ENCODE results near the gene PCNX1.
"Not testable (repeated sequence)": the region's sequence is repeated elsewhere in the genome, so short reads cannot be mapped to it uniquely, and the experiment has no call there.

The PCNX1 gene
- total RNA-seq = 361 to 544 (median 449) reads per million in 4 donors

GRCh38 chr14:70907176-70907995 lies at the start of gene PCNX1:
PCNX1 (plus strand) TSS chr14:70907459; CDS start chr14:70907851, 392 bp downstream.
- DNase-seq = peak; percentile 79 to 88 (median 86)

GRCh38 chr14:70857496-70857890 lies 49.8 kb upstream of the PCNX1 start:
- DNase-seq = no peak

GRCh38 chr14:70858641-70859040 lies 48.6 kb upstream of the PCNX1 start:
- DNase-seq = no peak

- not testable (repeated sequence) for DNase-seq
These were observed 40.3 kb upstream of the PCNX1 start for GRCh38 chr14:70866992-70867391.

GRCh38 chr14:70871001-70871400 lies 36.3 kb upstream of the PCNX1 start:
- DNase-seq = no peak

- peak in 1 of 5 donors; percentile 62 for DNase-seq
These were observed 35.2 kb upstream of the PCNX1 start for GRCh38 chr14:70871863-70872677.

GRCh38 chr14:70872678-70873020 lies 34.6 kb upstream of the PCNX1 start:
- DNase-seq = no peak

GRCh38 chr14:70873627-70874026 lies 33.6 kb upstream of the PCNX1 start:
- DNase-seq = no peak

GRCh38 chr14:70875811-70876460 lies 31.3 kb upstream of the PCNX1 start:
- not testable (repeated sequence) for DNase-seq

- DNase-seq = no peak
These were observed 27.8 kb upstream of the PCNX1 start for GRCh38 chr14:70879448-70879847.

- DNase-seq = not testable (repeated sequence)
These were observed 26.4 kb upstream of the PCNX1 start for GRCh38 chr14:70880888-70881287.

- no peak for DNase-seq
These were observed 25.6 kb upstream of the PCNX1 start for GRCh38 chr14:70881549-70882177.

- peak in 1 of 5 donors; percentile 51 for DNase-seq
These were observed 24.3 kb upstream of the PCNX1 start for GRCh38 chr14:70882776-70883492.

GRCh38 chr14:70884595-70885342 lies 22.5 kb upstream of the PCNX1 start:
- peak in 1 of 5 donors; percentile 67 for DNase-seq

- DNase-seq = peak in 1 of 5 donors; percentile 67
These were observed 21.8 kb upstream of the PCNX1 start for GRCh38 chr14:70885343-70886022.

GRCh38 chr14:70886421-70887206 lies 20.6 kb upstream of the PCNX1 start:
- DNase-seq = peak in 2 of 5 donors; percentile 23 to 90

- DNase-seq = peak in 1 of 5 donors; percentile 45
These were observed 20.0 kb upstream of the PCNX1 start for GRCh38 chr14:70887207-70887681.

- DNase-seq = no peak
These were observed 19.3 kb upstream of the PCNX1 start for GRCh38 chr14:70887737-70888499.

GRCh38 chr14:70888681-70889175 lies 18.5 kb upstream of the PCNX1 start:
- peak in 1 of 5 donors; percentile 55 for DNase-seq
